BE2C (cell line): ENCODE data around the gene PRMT7.

Source experiments
- DNase-seq: peaks from one replicate; pipeline ENCODE4 v3.0.0-alpha.2; 2020
- H3K27me3 ChIP-seq: fragments of 250-450 bp; sonication (Bioruptor Pico); 2 replicates; pipeline ENCODE4 v1.5.1; 2020; ENCODE audit warnings: mild to moderate bottlenecking
- H3K36me3 ChIP-seq: fragments of 250-450 bp; sonication (Bioruptor Pico); 2 replicates; pipeline ENCODE4 v1.5.1; 2020; ENCODE audit warnings: mild to moderate bottlenecking
- H3K4me1 ChIP-seq: fragments of 250-450 bp; sonication (Bioruptor Pico); 2 replicates; pipeline ENCODE4 v1.5.1; 2020
- H3K4me3 ChIP-seq: 2 replicates; pipeline ENCODE4 v1.5.1; 2011; ENCODE audit warnings: low read depth, low read length
- H3K9me3 ChIP-seq: fragments of 250-450 bp; sonication (Bioruptor Pico); 2 replicates; pipeline ENCODE4 v1.5.1; 2020
- TF ChIP-seq, protein P1 (sequence below): IDR thresholded peaks from 2 replicates; pipeline ENCODE4 v1.5.1; 2012; ENCODE audit warnings: mild to moderate bottlenecking, low read depth, low read length

The PRMT7 gene

DNA sequence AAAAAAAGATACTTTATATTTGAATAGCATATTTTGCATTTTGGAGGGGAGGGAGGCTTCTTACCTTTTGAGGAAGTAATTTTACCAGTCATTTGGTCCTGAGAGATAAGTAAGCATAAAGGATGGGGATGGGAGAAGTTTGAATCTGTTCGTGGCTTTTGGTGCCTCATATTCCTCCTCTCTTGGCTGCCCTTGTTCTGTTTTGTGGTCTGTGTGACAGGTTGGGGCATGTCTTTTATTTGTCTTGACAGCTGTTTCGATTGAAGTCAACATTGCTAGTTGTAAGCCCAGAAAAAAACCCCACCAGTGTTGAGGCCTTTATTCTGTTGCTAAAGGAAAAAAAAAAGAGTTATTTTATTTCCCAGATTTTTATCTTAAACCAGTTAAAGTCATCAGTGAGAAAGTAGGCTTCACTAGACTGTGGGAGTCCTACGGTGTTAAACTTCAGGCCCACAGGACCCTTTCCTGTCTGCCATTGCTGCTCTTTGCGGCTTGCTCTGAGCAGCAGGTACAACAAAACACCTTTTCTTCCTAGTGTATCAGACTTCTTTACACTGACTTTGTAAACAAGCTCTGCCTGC, 35.1 kb upstream of the PRMT7 start:
- H3K4me1 ChIP-seq: no peaks in the 10 kb centered on the region
- DNase-seq: no peak

DNA sequence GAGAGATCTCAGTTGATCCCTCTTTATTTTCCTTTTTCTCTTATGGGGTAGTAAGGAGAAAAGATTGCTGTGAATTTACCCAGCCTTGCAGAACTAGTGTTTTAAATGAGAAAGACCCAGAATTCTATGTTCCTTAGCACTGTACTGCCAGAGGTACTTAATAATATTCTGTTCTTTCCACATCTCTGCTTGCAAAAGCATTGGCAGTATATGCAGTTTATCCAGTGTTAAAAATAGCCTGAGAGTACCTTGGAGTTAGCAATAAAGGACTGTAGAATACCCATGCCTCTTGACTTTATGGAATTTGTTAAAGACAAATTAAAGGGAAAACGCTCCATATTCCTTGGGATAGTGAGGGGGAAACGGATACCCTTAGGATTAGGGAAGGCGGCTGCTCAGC, 34.6 kb upstream of the PRMT7 start:
- no peaks in the 10 kb centered on the region for H3K4me1 ChIP-seq
- H3K4me3 ChIP-seq: no peak overlapping the region
- TF ChIP-seq, protein P1, sequence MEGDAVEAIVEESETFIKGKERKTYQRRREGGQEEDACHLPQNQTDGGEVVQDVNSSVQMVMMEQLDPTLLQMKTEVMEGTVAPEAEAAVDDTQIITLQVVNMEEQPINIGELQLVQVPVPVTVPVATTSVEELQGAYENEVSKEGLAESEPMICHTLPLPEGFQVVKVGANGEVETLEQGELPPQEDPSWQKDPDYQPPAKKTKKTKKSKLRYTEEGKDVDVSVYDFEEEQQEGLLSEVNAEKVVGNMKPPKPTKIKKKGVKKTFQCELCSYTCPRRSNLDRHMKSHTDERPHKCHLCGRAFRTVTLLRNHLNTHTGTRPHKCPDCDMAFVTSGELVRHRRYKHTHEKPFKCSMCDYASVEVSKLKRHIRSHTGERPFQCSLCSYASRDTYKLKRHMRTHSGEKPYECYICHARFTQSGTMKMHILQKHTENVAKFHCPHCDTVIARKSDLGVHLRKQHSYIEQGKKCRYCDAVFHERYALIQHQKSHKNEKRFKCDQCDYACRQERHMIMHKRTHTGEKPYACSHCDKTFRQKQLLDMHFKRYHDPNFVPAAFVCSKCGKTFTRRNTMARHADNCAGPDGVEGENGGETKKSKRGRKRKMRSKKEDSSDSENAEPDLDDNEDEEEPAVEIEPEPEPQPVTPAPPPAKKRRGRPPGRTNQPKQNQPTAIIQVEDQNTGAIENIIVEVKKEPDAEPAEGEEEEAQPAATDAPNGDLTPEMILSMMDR: no peak
- no peaks in the 10 kb centered on the region for H3K9me3 ChIP-seq
- peaks cover 55% of the 10 kb centered on the region for H3K36me3 ChIP-seq
- DNase-seq: no peak
- H3K27me3 ChIP-seq: no peaks in the 10 kb centered on the region

More for the DNA sequence above, 35.1 kb upstream of the PRMT7 start:
- H3K4me3 ChIP-seq: no peak overlapping the region
- no peaks in the 10 kb centered on the region for H3K9me3 ChIP-seq
- TF ChIP-seq, protein P1: no peak
- peaks cover 50% of the 10 kb centered on the region for H3K36me3 ChIP-seq
- H3K27me3 ChIP-seq: no peaks in the 10 kb centered on the region

DNA sequence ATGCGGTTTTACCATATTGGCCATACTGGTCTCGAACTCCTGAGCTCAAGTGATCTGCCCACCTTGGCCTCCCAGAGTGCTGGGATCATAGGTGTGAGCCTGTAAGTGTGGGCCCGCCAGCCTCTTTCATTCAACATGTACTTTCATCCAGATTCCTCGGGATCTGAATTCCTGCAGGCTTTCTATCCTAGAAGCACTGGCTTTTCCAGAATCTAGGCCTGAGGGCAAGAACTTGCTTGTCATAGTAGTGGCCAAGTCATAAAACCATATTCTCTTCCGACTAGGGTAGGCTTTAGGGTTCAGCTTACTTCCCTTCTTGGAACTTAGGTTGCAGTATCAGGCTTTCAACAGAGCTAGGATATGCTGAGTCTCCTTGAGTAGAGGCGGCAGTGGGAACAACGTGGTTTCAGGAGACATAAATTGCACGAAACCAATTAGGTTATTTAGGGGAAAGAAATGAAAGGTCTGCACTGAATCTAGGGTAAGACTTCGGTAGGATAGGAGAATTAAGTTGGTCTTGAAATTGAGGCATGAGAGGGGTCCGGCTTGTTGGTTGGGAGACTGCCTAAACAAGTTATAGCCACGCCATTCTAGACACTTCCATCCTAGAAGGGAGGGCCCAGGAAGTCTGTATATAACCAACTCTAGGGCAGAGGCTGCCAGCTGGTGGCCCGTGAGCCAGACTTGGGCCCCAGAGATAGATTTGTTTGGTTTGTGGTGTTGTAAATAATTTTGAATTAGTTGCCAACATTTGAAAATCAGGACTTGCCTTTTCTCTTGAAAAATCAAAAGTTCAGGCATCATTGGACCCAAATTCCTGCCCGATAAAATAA, 30.9 kb upstream of the PRMT7 start:
- Histone ChIP-seq H3K9me3 (no peaks in the 10 kb centered on the region), H3K27me3 (no peaks in the 10 kb centered on the region), H3K36me3 (peaks cover 43% of the 10 kb centered on the region), H3K4me3 (no peak overlapping the region), H3K4me1 (no peaks in the 10 kb centered on the region)
- TF ChIP-seq, protein P1: no peak
- DNase-seq: no peak

DNA sequence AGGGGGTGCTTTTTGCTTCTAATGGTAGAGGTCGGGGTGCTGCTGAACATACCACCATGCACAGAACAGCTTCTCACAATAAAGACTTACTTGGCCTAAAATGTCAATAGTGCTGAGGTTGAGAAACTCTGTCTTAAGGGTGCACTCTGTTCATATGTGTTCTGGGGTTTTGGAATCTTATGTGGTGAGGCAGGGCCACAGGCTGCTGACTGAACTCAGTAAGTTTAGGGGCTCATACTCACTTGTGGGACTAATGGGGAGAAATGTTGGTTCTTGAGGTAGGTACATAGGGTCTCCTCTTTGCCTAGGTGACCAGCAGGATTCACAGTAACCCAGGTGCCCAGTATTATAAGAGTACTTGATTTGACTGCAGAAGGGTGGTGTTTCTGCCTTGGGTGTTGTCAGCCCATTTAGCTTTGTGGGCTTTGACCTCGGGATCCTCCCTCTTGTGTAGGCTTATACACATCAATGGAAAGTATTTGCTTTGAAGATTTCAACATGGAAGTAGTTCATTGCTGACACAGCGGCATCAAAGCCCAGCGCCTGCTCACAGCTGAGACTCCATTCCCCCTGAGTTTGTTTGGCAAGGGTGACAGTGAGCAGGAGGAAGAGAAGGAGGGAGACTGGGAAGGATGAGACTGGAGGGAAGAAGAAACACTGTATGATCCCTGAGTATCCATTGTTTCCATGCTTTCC, 29.3 kb upstream of the PRMT7 start:
- DNase-seq: no peak
- H3K36me3 ChIP-seq: peaks cover 50% of the 10 kb centered on the region
- H3K27me3 ChIP-seq: no peaks in the 10 kb centered on the region
- no peak overlapping the region for H3K4me3 ChIP-seq
- TF ChIP-seq, protein P1: no peak
- no peaks in the 10 kb centered on the region for H3K4me1 ChIP-seq
- no peaks in the 10 kb centered on the region for H3K9me3 ChIP-seq

DNA sequence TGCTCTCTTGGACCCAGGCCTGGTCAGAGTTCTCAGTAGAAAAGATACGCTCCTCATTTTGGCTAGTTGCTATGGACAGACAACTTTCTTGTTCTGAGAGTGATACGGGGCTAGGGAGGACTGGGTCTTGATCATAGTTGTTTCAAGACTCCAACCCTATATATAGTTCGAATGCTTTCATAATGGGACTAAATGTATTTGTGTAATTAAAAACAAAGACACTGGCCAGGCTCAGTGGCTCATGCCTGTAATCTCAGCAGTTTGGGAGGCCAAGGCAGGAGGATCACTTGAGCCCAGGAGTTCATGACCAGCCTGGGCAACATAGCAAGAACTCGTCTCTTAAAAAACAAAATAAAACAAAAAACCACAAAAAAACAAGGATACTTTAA, 28.8 kb upstream of the PRMT7 start:
- Histone ChIP-seq H3K27me3 (no peaks in the 10 kb centered on the region), H3K36me3 (peaks cover 54% of the 10 kb centered on the region), H3K4me3 (no peak overlapping the region), H3K4me1 (no peaks in the 10 kb centered on the region), H3K9me3 (no peaks in the 10 kb centered on the region)
- DNase-seq: no peak
- TF ChIP-seq, protein P1: no peak
